Hepatocyte (in vitro differentiated cells): Measurements from ENCODE around the gene BLTP3A. TPM values are rescaled to one million over a fixed set of nuclear protein-coding genes. Genes with fewer than 3 reads are reported as not detected.
"Not testable (repeated sequence)": the region's sequence is repeated elsewhere in the genome, so short reads cannot be mapped to it uniquely, and the experiment has no call there.

Experiments
- DNase-seq: peaks from one replicate; pipeline ENCODE4 v3.0.0-alpha.2; 2016; ENCODE audit warnings: low spot score
- H2AFZ ChIP-seq: fragments of 200-600 bp; sonication (generic); 2 replicates; pipeline ENCODE4 v1.6.0; 2016; ENCODE audit warnings: antibody characterized with exemption, mild to moderate bottlenecking
- H3K27ac ChIP-seq: fragments of 200-600 bp; sonication (generic); 2 replicates; pipeline ENCODE4 v1.5.1; 2016; ENCODE audit warnings: mild to moderate bottlenecking
- H3K27me3 ChIP-seq: fragments of 200-600 bp; sonication (generic); 2 replicates; pipeline ENCODE4 v1.6.1; 2016
- H3K36me3 ChIP-seq: fragments of 200-600 bp; sonication (generic); replicated peaks from 2 replicates; pipeline ENCODE4 v1.5.1; 2016; ENCODE audit warnings: low read depth; ENCODE audit not compliant: insufficient read depth
- H3K4me1 ChIP-seq: fragments of 200-600 bp; sonication (generic); 2 replicates; pipeline ENCODE4 v1.5.1; 2016; ENCODE audit warnings: mild to moderate bottlenecking, moderate library complexity; ENCODE audit not compliant: insufficient read depth
- H3K4me2 ChIP-seq: fragments of 200-600 bp; sonication (generic); 2 replicates; pipeline ENCODE4 v1.6.0; 2016
- H3K4me3 ChIP-seq: fragments of 200-600 bp; sonication (generic); 2 replicates; pipeline ENCODE4 v1.5.1; 2016; ENCODE audit warnings: mild to moderate bottlenecking
- H3K79me2 ChIP-seq: fragments of 200-600 bp; sonication (generic); 2 replicates; pipeline ENCODE4 v1.6.0; 2017; ENCODE audit warnings: mild to moderate bottlenecking
- H3K9me2 ChIP-seq: fragments of 200-600 bp; sonication (generic); replicated peaks from 2 replicates; pipeline ENCODE4 v1.6.0; 2017; ENCODE audit warnings: mild to moderate bottlenecking; ENCODE audit not compliant: insufficient read depth
- H3K9me3 ChIP-seq: fragments of 200-600 bp; sonication (generic); 2 replicates; pipeline ENCODE4 v1.5.1; 2016; ENCODE audit warnings: low read depth, mild to moderate bottlenecking
- H4K20me1 ChIP-seq: fragments of 200-600 bp; sonication (generic); 2 replicates; pipeline ENCODE4 v1.6.0; 2016; ENCODE audit warnings: mild to moderate bottlenecking; ENCODE audit not compliant: insufficient read depth, poor library complexity, severe bottlenecking
- CTCF ChIP-seq: fragments of 200-600 bp; sonication (generic); IDR thresholded peaks from 2 replicates; pipeline ENCODE4 v1.5.1; 2016; ENCODE audit warnings: antibody characterized with exemption, mild to moderate bottlenecking; ENCODE audit not compliant: poor library complexity
- EZH2 ChIP-seq: fragments of 200-600 bp; sonication (generic); IDR thresholded peaks from 2 replicates; pipeline ENCODE4 v1.6.1; 2016; ENCODE audit warnings: antibody characterized with exemption, mild to moderate bottlenecking, borderline replicate concordance
- EZH2phosphoT487 ChIP-seq: fragments of 200-600 bp; sonication (generic); IDR thresholded peaks from one replicate; pipeline ENCODE4 v1.6.1; 2018; ENCODE audit warnings: antibody characterized with exemption, mild to moderate bottlenecking, low read depth, moderate library complexity; ENCODE audit not compliant: unreplicated experiment, severe bottlenecking
- WGBS: methylation state at CpG from one replicate; pipeline ENCODE4 v1.1.6; 2016; ENCODE audit warnings: low lambda C conversion rate; ENCODE audit errors: missing lambda C conversion rate; 5-methylcytosine and 5-hydroxymethylcytosine counted together
- polyA plus RNA-seq: library from polyadenylated mRNA; unstranded; fragments of >200 nt; fragmentation: Nextera tagmentation; extraction: Ambion mirVana; gene quantifications from 2 replicates; pipeline ENCODE4 v1.2.1, GENCODE V29; 2016
- total RNA-seq: library from RNA; depleted of rRNA; stranded (reverse); fragments of >200 nt; gene quantifications from 2 replicates; pipeline ENCODE4 v1.2.3, GENCODE V29; 2014

Gene BLTP3A
- total and polyA plus RNA-seq, 2 experiments from 2014 or later: 3.3 to 14.3 TPM

- Histone ChIP-seq H3K9me2 (no peaks in the 10 kb centered on the region), H3K36me3 (no peaks in the 10 kb centered on the region), H3K4me3 (no peak overlapping the region), H3K9me3 (no peaks in the 10 kb centered on the region), H3K4me1 (no peaks in the 10 kb centered on the region), H3K27me3 (no peaks in the 10 kb centered on the region), H3K27ac (no peak overlapping the region), H3K4me2 (no peak overlapping the region), H4K20me1 (peaks cover 27% of the 10 kb centered on the region), H2AFZ (no peak overlapping the region), H3K79me2 (peaks cover 96% of the 10 kb centered on the region)
- no peak for DNase-seq
- WGBS: 93% methylated on average over 9 of the region's 9 CpGs
- TF ChIP-seq CTCF (no peak), EZH2 (no peak), EZH2phosphoT487 (no peak)
These were observed 15.0 kb downstream of the BLTP3A start for GRCh38 chr6:34806738-34807453.

GRCh38 chr6:34808473-34808872 lies 16.6 kb downstream of the BLTP3A start:
- Histone ChIP-seq H3K79me2 (peaks cover 96% of the 10 kb centered on the region), H4K20me1 (peaks cover 29% of the 10 kb centered on the region)
- H3K4me2 ChIP-seq, H3K4me3 ChIP-seq, H3K9me3 ChIP-seq, H3K27ac ChIP-seq, H3K4me1 ChIP-seq, H3K27me3 ChIP-seq, H3K9me2 ChIP-seq, H2AFZ ChIP-seq, H3K36me3 ChIP-seq, DNase-seq: not testable (repeated sequence)
- 100% methylated on average over 3 of the region's 3 CpGs for WGBS

DNA sequence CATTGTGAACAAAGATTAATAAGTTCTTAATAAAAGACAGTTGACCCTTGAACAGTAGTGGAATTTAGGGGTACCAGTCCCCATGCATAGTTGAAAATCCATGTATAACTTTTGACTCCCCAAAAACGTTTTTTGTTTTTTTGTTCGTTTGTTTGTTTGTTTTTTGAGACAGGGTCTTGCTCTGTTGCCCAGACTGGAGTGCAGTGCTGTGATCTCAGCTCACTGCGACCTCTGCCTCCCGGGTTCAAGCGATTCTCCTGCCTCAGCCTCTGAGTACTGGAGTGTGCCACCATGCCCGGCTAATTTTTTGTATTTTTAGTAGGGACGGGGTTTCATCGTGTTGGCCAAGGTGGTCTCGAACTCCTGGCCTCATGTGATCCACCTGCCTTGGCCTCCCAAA lies 17.5 kb downstream of the BLTP3A start:
- H3K9me2 ChIP-seq, H3K27me3 ChIP-seq, H3K36me3 ChIP-seq, DNase-seq, H3K27ac ChIP-seq, H3K9me3 ChIP-seq, H3K4me1 ChIP-seq, H2AFZ ChIP-seq, H3K4me2 ChIP-seq, H3K4me3 ChIP-seq: not testable (repeated sequence)
- WGBS: 90% methylated on average over 9 of the region's 9 CpGs
- Histone ChIP-seq H4K20me1 (peaks cover 28% of the 10 kb centered on the region), H3K79me2 (peaks cover 96% of the 10 kb centered on the region)

GRCh38 chr6:34810017-34810882 lies 18.4 kb downstream of the BLTP3A start:
- Histone ChIP-seq H3K27me3 (no peaks in the 10 kb centered on the region), H4K20me1 (peaks cover 22% of the 10 kb centered on the region), H3K4me1 (no peaks in the 10 kb centered on the region), H3K9me2 (no peaks in the 10 kb centered on the region), H3K36me3 (no peaks in the 10 kb centered on the region), H3K79me2 (peaks cover 96% of the 10 kb centered on the region), H3K27ac (no peak overlapping the region), H3K4me2 (no peak overlapping the region), H3K4me3 (no peak overlapping the region), H3K9me3 (no peaks in the 10 kb centered on the region), H2AFZ (no peak overlapping the region)
- TF ChIP-seq EZH2 (no peak), CTCF (no peak), EZH2phosphoT487 (no peak)
- 92% methylated on average over 10 of the region's 10 CpGs for WGBS
- no peak for DNase-seq
